ENCODE results near the gene PDE4B.
"Not testable (repeated sequence)": the region's sequence is repeated elsewhere in the genome, so short reads cannot be mapped to it uniquely, and the experiment has no call there.

Gene PDE4B

GRCh38 chr1:66315671-66316070, 523.0 kb downstream of the PDE4B start:
- Histone ChIP-seq H3K9ac (ENCODE audit: low read length) (no peak overlapping the region), H3K27ac (ENCODE audit: low read length) (no peak overlapping the region), H3K4me3 (ENCODE audit: low read length) (no peak overlapping the region), H3K4me1 (ENCODE audit: low read length) (no peaks in the 10 kb centered on the region), H4K20me1 (ENCODE audit: insufficient read depth, low read length) (no peaks in the 10 kb centered on the region), H3K27me3 (ENCODE audit: low read depth, low read length) (no peaks in the 10 kb centered on the region), H2AFZ (ENCODE audit: low read depth, low read length) (no peak overlapping the region), H3K79me2 (ENCODE audit: low read length) (no peaks in the 10 kb centered on the region), H3K9me3 (ENCODE audit: insufficient read depth, low read length) (no peaks in the 10 kb centered on the region), H3K36me3 (replicated peaks; ENCODE audit: low read depth, low read length) (no peaks in the 10 kb centered on the region), H3K4me2 (ENCODE audit: low read length) (no peak overlapping the region)
- TF ChIP-seq CTCF (IDR thresholded peaks at IDR 0.05; ENCODE audit: low read depth, low read length) = no peak

- Histone ChIP-seq H3K4me1 (ENCODE audit: low read length) (no peaks in the 10 kb centered on the region), H4K20me1 (ENCODE audit: insufficient read depth, low read length) (no peaks in the 10 kb centered on the region), H2AFZ (ENCODE audit: low read depth, low read length) (no peak overlapping the region), H3K27ac (ENCODE audit: low read length) (no peak overlapping the region), H3K27me3 (ENCODE audit: low read depth, low read length) (no peaks in the 10 kb centered on the region), H3K79me2 (ENCODE audit: low read length) (no peaks in the 10 kb centered on the region), H3K9ac (ENCODE audit: low read length) (no peak overlapping the region), H3K4me2 (ENCODE audit: low read length) (no peak overlapping the region), H3K4me3 (ENCODE audit: low read length) (no peak overlapping the region), H3K36me3 (replicated peaks; ENCODE audit: low read depth, low read length) (no peaks in the 10 kb centered on the region), H3K9me3 (ENCODE audit: insufficient read depth, low read length) (no peaks in the 10 kb centered on the region)
- no peak for TF ChIP-seq EZH2phosphoT487 (IDR thresholded peaks at IDR 0.05; ENCODE audit: low read depth)
- no peak for TF ChIP-seq CTCF (IDR thresholded peaks at IDR 0.05; ENCODE audit: low read depth, low read length)
These were observed 524.0 kb downstream of the PDE4B start for GRCh38 chr1:66316464-66317247.

GRCh38 chr1:66317248-66317515, 524.5 kb downstream of the PDE4B start:
- no peak overlapping the region for H2AFZ ChIP-seq (ENCODE audit: low read depth, low read length)
- no peaks in the 10 kb centered on the region for H3K4me1 ChIP-seq (ENCODE audit: low read length)
- no peaks in the 10 kb centered on the region for H3K27me3 ChIP-seq (ENCODE audit: low read depth, low read length)
- no peak overlapping the region for H3K4me3 ChIP-seq (ENCODE audit: low read length)
- no peaks in the 10 kb centered on the region for H3K79me2 ChIP-seq (ENCODE audit: low read length)
- no peak overlapping the region for H3K9ac ChIP-seq (ENCODE audit: low read length)
- H3K4me2 ChIP-seq (ENCODE audit: low read length) = no peak overlapping the region
- no peaks in the 10 kb centered on the region for H4K20me1 ChIP-seq (ENCODE audit: insufficient read depth, low read length)
- H3K27ac ChIP-seq (ENCODE audit: low read length) = no peak overlapping the region
- no peaks in the 10 kb centered on the region for H3K9me3 ChIP-seq (ENCODE audit: insufficient read depth, low read length)
- TF ChIP-seq EZH2phosphoT487 (IDR thresholded peaks at IDR 0.05; ENCODE audit: low read depth) (no peak), CTCF (IDR thresholded peaks at IDR 0.05; ENCODE audit: low read depth, low read length) (no peak)
- H3K36me3 ChIP-seq (replicated peaks; ENCODE audit: low read depth, low read length) = no peaks in the 10 kb centered on the region

GRCh38 chr1:66320231-66320630, 527.5 kb downstream of the PDE4B start:
- H3K36me3 ChIP-seq (replicated peaks; ENCODE audit: low read depth, low read length) = no peaks in the 10 kb centered on the region

GRCh38 chr1:66322462-66322861, 529.8 kb downstream of the PDE4B start:
- H3K27ac ChIP-seq (ENCODE audit: low read length); H3K9ac ChIP-seq (ENCODE audit: low read length); H3K9me3 ChIP-seq (ENCODE audit: insufficient read depth, low read length); H3K79me2 ChIP-seq (ENCODE audit: low read length); H3K27me3 ChIP-seq (ENCODE audit: low read depth, low read length); H3K36me3 ChIP-seq (replicated peaks; ENCODE audit: low read depth, low read length); H3K4me3 ChIP-seq (ENCODE audit: low read length); H2AFZ ChIP-seq (ENCODE audit: low read depth, low read length); H3K4me1 ChIP-seq (ENCODE audit: low read length); H4K20me1 ChIP-seq (ENCODE audit: insufficient read depth, low read length); H3K4me2 ChIP-seq (ENCODE audit: low read length): not testable (repeated sequence)

More at GRCh38 chr1:66320231-66320630, 527.5 kb downstream of the PDE4B start:
- TF ChIP-seq CTCF (IDR thresholded peaks at IDR 0.05; ENCODE audit: low read depth, low read length) (no peak), EZH2phosphoT487 (IDR thresholded peaks at IDR 0.05; ENCODE audit: low read depth) (no peak)
- Histone ChIP-seq H3K27ac (ENCODE audit: low read length) (no peak overlapping the region), H4K20me1 (ENCODE audit: insufficient read depth, low read length) (no peaks in the 10 kb centered on the region), H3K4me2 (ENCODE audit: low read length) (no peak overlapping the region), H3K79me2 (ENCODE audit: low read length) (no peaks in the 10 kb centered on the region), H3K9me3 (ENCODE audit: insufficient read depth, low read length) (no peaks in the 10 kb centered on the region), H3K4me1 (ENCODE audit: low read length) (no peaks in the 10 kb centered on the region), H3K9ac (ENCODE audit: low read length) (no peak overlapping the region), H2AFZ (ENCODE audit: low read depth, low read length) (no peak overlapping the region), H3K27me3 (ENCODE audit: low read depth, low read length) (no peaks in the 10 kb centered on the region), H3K4me3 (ENCODE audit: low read length) (no peak overlapping the region)
